ENCODE data around the gene ABHD15.

The ABHD15 gene

DNA sequence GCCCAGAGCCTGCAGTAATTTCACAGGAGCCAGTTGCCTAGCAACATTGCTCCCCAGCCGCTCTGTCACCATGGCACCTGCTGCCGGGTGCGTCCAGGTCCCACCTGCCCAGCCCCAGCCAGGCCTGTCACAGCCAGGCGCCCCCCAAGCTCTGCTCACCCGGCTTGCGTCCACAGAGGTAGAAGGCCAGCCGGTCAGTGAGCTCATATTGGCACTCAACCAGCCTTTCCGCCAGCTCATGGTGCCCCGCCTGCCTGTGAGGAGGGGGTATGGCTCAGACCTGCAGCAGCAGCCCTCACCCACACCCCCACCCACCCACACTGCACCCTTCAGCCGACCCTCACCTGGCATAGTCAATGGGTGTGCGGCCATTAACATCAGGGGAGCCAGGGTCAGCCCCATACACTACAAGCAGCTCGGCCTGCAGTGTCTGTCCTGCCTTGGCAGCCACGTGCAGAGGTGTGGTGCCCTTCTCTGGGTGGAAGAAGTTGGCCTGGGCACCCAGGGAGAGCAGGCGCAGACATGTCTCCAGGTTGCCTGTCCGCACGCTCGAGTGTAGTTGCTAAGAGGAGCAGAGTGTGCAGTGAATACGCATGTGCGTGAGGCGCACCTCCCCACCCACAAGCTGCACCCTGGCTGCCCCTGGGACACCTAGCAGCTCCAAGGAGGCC lies 14.9 kb upstream of the ABHD15 start:
- no peak for DNase-seq

- peak; percentile 92 for DNase-seq
These were observed 13.3 kb upstream of the ABHD15 start for GRCh38 chr17:29579866-29580771.

- no peak for DNase-seq
These were observed 12.0 kb upstream of the ABHD15 start for GRCh38 chr17:29578626-29579485.

DNA sequence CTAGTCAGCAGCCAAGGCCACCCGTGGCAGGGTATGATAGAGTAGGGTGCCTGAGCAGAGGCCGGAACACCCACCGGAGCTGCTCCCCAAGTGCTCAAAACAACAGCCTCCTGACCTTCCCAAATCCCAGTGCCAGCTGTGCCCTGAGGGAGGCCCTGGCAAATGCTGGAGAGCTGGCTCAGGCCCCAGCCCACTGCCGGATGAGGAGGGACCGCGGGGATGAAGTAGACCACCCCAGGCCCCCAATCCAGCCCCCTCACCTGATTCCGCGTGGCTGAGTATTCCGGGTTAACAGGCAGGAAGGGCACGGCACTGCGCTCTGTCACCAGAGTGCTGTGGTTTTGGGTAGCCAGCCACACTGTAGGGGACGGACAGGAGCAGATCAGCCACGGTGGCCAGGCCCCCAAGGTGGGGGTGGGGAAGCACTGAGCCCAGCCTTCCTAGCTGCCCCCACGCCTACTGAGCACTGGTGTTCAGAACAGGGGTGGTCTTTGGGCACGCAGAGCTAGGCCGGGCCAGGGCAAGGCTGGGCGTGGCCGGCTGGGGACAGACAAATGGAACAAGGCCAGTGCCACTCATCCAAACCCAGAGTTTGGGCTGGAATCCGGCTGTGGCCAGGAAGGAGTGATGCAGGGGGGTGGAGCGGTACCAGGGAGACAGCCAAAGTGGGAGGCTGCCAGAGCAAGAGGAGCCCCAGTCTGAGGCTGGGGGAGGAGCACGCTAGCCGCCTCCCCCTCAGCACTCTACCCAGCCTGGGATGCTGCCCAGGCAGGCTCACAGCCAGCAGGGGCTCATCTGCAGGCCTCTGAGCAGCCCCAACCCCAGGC lies 10.8 kb upstream of the ABHD15 start:
- DNase-seq = peak; percentile 75

DNA sequence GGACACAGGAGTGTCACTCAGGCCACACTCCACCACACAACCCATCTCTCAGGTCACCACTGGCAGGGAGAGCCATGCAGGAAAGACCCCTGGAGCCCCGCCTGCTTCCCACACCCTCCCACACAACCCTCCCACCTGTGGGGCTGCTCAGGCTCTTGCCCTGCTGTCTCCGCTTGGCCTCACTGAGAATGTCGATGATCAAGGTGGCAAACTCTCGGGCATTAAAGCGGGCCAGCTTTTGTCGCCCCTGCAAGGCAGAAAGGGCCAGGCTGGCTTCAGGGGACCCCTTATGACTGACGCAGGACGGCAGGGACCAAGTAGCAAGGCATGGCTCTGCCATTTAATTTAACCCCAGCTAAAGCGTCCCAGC lies 10.1 kb upstream of the ABHD15 start:
- no peak for DNase-seq

- no peak for DNase-seq
These were observed 9.6 kb upstream of the ABHD15 start for GRCh38 chr17:29576214-29577000.

DNA sequence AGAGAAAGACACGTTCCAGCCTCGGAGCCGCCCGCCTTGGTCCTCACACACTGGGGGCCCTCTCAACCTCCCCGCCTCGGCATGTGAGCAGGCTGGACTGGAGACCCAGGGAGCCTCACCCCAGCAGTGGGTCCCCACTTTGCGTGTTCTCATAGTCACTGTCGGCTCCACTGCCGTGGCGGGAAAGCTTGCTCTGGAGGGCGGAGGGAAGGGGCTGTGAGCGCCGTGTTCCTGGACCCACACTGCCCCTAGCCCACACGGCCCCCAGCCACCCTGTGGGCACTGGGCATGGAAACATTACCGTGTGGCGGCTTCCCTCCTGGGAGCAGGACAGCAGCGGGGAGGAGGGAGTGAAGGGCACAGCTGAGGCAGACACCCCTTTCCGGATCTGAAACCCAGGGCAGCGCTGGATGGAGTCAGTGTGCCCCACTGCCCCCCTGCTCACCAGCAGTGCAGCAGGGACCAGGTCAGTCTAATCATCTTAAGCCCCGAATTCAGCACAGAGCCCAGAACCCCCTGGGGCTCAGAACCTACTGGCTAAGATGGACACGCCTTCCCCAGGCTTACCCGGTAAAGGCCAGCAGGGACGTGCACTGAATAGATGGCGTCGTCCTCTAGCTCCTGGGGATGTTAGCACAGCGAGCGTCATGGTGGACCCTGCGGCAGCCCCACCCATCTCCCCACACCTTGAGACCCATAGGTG lies 8.8 kb upstream of the ABHD15 start:
- DNase-seq = no peak

GRCh38 chr17:29574732-29575510 lies 8.1 kb upstream of the ABHD15 start:
- no peak for DNase-seq

DNA sequence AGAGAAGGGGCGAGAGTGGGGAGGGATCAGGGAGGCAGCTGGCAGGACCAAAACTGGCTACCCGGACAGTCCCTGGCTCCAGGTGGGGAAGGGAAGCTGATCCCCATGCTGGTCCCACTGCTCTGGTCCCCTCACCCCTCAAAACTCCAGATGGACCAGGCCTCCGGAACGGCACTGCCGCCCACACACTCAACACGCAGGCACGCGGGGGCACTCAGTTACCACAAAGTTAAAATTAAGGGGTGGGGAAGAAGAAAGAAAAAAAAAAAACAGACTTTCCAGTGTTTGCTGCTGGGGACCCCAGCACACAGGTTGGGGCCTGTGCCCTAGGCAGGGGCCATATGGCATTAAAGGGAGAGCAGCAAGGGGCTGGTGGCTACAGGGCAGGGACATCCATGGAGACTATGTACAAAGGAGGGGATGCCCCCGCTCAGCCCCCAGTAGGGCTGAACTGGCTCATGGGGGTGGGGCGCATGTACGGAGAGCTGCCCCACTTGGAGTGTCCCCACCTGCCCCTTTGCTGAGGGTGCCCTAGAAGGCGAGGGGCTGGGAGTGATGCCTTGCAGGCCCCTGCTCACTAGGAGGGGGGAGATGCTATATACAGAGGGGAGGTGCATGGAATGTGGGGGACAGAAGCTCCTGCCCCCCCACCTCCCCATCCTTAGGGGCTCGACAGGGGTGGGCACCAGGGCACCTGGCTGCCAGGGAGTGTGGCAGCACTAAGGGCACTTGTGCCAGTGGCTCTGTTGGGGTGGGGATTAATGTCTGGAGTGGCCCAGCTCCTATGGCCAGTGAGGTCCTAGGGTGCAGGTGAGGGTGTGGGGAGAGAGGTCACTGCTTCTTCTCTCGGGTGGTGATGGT lies 7.3 kb upstream of the ABHD15 start:
- no peak for DNase-seq

DNA sequence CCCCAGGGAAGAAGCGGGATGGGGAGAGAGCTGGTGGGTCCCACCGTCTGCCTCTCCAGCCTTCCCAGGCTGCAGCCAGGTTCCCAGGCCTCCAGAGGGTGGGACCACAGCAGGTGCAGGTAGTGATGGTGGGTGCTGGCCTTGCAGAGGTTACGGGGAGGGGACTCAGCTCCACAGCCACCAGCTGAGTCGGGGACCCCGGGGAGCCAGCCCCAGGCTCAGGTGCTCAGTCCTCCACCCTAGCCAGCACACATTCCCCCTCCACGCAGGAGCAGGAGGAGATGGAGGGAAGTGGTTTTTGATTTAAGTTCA lies 6.7 kb upstream of the ABHD15 start:
- no peak for DNase-seq

- DNase-seq = peak; percentile 47
These were observed 6.1 kb upstream of the ABHD15 start for GRCh38 chr17:29572691-29573557.

- no peak for DNase-seq
These were observed 5.2 kb upstream of the ABHD15 start for GRCh38 chr17:29571883-29572681.

GRCh38 chr17:29571486-29571882 lies 4.6 kb upstream of the ABHD15 start:
- no peak for DNase-seq

DNA sequence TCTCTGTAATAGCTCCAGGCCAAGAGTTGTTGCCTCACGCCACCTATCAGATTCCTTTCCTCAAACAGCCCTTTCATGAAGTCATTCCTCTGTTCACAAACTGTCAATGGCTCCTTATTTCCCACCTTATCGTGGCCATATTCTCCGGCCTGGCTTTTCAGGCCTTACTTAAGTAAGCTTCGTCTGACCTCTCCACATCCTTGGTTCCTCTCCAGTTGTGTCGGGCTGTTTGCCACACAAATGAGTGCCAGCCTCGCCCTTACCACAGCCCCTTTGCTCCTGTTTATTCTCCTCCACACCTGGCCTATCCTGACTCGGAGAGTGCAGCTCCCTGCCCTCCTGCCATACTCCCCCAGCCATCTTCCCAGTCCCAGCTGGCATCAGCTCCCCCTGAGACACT lies 3.7 kb upstream of the ABHD15 start:
- no peak for DNase-seq

- no peak for DNase-seq
These were observed 2.6 kb upstream of the ABHD15 start for GRCh38 chr17:29569245-29569950.

DNA sequence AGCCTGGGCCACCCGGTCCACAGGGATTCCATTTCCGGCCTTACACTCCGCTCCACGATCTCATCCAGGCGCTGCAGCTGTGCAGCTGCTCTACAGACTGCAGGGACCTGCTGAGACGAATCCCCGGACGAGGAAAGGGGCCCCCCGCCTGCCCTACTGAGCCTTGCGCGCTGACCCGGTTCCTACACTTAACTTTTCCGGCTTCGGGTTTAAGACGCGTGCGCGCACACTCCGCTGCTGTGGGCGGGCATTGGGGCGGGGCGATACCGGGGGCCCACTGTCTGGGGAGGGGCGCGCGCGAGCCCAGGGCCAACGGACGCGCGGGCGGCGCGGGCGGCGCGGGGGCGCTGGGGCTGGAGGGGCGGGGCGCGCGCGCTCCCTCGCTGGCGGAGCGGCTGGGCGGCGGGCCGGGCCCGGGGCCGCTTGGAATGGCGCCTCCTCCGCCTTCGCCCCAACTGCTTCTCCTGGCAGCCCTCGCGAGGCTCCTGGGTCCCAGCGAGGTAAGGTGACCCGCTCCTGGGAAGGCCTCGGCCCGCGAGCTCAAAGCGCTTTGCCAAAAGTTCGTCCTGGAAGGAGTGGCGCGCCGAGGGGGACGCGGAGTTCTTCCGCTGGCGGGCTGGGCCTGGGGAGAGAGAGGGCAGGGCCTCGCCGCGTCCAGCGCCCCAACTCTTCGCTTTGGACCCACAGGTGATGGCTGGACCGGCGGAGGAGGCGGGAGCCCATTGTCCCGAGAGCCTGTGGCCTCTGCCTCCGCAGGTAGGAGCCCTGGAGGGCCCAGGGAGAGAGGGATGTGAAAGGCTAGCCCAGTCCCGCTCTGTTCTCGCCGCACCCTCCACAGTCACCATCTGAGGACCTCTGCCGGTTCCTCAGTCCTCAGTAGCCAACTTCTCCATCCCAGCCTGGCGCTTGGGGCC lies 1.8 kb upstream of the ABHD15 start, which contains the start of gene TP53I13:
TP53I13 (plus strand) TSS at position 371 of the 914 bp plus-strand sequence; CDS start at position 429, 58 bp downstream.
- peak; percentile 84 for DNase-seq

Measured in midbrain (tissue), 1 donor.